ENCODE data around the gene DYNC1H1. TPM values are rescaled to one million over a fixed set of nuclear protein-coding genes. Genes with fewer than 3 reads are reported as not detected.
"Not testable (repeated sequence)": the region's sequence is repeated elsewhere in the genome, so short reads cannot be mapped to it uniquely, and the experiment has no call there.

The DYNC1H1 gene
- total RNA-seq, 1 experiment from 2014 or later, result 606 TPM

DNA sequence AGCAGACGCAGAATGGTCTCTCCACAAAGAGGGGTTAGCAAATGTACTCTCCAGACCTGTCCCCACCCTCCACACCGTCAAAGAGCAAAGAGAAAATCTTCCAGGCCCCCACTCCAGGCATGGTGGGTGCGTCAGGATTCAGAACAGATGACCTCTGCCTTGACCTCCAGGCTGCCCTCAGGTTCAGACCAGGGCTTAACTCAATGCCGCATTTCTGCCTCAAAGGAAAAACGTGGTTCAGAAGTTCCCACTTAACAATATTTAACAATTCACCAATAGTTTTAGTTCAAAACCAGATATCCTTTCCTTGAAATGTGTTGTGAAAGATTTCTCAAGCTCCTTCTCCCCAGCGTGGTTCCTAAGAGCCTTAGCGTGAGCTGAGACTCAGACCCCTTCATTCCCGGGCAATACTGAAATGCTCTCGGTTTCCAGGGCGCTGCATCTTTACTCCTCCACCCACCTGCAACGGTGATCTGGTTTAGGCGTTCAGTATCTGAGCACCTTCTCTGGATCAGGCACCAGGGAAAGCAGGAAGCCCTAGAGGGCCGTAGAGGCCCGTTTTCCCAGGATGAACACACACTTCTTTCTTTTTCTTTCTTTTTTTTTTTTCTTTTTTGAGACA lies 99.5 kb downstream of the DYNC1H1 start:
- H2AFZ ChIP-seq (ENCODE audit: low read length), result peak overlapping the region; percentile 60
- intact Hi-C loops (cut with micrococcal nuclease), result loop anchor here (1.0 to 10.0 kb wide), 4 partner anchors 7 to 251 kb away; partner anchors contain the start of genes HSP90AA1 and ZNF839

DNA sequence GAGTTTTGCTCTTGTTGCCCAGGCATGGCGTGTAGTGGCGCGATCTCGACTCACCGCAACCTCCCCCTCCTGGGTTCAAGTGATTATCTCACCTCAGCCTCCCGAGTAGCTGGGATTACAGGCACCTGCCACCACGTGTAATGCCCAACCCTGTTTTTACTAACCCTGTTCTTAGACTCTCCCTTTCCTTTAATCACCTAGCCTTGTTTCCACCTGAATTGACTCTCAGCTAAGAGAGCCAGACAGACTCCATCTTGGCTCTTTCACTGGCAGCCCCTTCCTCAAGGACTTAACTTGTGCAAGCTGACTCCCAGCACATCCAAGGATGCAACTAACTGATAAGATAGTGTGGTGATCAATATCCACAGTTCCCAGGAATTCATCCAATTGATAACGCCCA lies 100.2 kb downstream of the DYNC1H1 start:
- CTCF ChIA-PET; H3K9ac ChIP-seq (ENCODE audit: low read length); H3K4me2 ChIP-seq (ENCODE audit: low read length); H3K79me2 ChIP-seq (ENCODE audit: low read length); H3K4me3 ChIP-seq (ENCODE audit: low read length); H3K9me3 ChIP-seq (ENCODE audit: low read length); H3F3A ChIP-seq (ENCODE audit: low read length, unreplicated experiment); H3K4me1 ChIP-seq (ENCODE audit: insufficient read depth, low read length); BruUV-seq (replicated peaks); H3K27me3 ChIP-seq (ENCODE audit: low read length); H3K27ac ChIP-seq (ENCODE audit: low read length); H3K36me3 ChIP-seq (ENCODE audit: low read depth, low read length); POLR2A ChIA-PET (ENCODE audit: unreplicated experiment); H3K9me2 ChIP-seq (replicated peaks; ENCODE audit: low read length); H4K20me1 ChIP-seq (ENCODE audit: low read length); H2AFZ ChIP-seq (ENCODE audit: low read length); ATAC-seq; DNase-seq: not testable (repeated sequence)
- intact Hi-C loops (cut with micrococcal nuclease), result loop anchor here (10.0 kb wide), 1 partner anchor 250 kb away; the partner anchor contains the start of gene ZNF839

More for the DNA sequence above, 99.5 kb downstream of the DYNC1H1 start:
- Histone ChIP-seq H3K27me3 (ENCODE audit: low read length) (no peaks in the 10 kb centered on the region), H3K79me2 (ENCODE audit: low read length) (no peaks in the 10 kb centered on the region), H3K27ac (ENCODE audit: low read length) (peak overlapping the region; percentile 31), H4K20me1 (ENCODE audit: low read length) (no peaks in the 10 kb centered on the region), H3K36me3 (ENCODE audit: low read depth, low read length) (peaks cover 2% of the 10 kb centered on the region; the same call in 1 of the 2 replicates), H3F3A (ENCODE audit: low read length, unreplicated experiment) (no peaks in the 10 kb centered on the region), H3K9ac (ENCODE audit: low read length) (peak overlapping the region; percentile 25), H3K4me2 (ENCODE audit: low read length) (peak overlapping the region; percentile 73), H3K4me3 (ENCODE audit: low read length) (peak overlapping the region; percentile 43), H3K9me3 (ENCODE audit: low read length) (no peaks in the 10 kb centered on the region), H3K9me2 (replicated peaks; ENCODE audit: low read length) (no peaks in the 10 kb centered on the region), H3K4me1 (ENCODE audit: insufficient read depth, low read length) (peaks cover 8% of the 10 kb centered on the region)
- DNase-seq (no peak), ATAC-seq (no peak)
- ChIA-PET CTCF (interaction anchor here (2.1 kb wide), 1 partner anchor 33 kb away, joined by 16 read pairs; no protein-coding TSS in a partner anchor), POLR2A (ENCODE audit: unreplicated experiment) (no interaction called here)
- TSS peak; percentile 88 for BruUV-seq (replicated peaks)
- TF ChIP-seq EZH2 (IDR thresholded peaks at IDR 0.05; ENCODE audit: low read length, unreplicated experiment) (no peak), EZH2phosphoT487 (IDR thresholded peaks at IDR 0.05; ENCODE audit: borderline replicate concordance, low read length) (no peak)
- TF ChIP-seq, protein P1, sequence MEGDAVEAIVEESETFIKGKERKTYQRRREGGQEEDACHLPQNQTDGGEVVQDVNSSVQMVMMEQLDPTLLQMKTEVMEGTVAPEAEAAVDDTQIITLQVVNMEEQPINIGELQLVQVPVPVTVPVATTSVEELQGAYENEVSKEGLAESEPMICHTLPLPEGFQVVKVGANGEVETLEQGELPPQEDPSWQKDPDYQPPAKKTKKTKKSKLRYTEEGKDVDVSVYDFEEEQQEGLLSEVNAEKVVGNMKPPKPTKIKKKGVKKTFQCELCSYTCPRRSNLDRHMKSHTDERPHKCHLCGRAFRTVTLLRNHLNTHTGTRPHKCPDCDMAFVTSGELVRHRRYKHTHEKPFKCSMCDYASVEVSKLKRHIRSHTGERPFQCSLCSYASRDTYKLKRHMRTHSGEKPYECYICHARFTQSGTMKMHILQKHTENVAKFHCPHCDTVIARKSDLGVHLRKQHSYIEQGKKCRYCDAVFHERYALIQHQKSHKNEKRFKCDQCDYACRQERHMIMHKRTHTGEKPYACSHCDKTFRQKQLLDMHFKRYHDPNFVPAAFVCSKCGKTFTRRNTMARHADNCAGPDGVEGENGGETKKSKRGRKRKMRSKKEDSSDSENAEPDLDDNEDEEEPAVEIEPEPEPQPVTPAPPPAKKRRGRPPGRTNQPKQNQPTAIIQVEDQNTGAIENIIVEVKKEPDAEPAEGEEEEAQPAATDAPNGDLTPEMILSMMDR (conservative IDR thresholded peaks at IDR 0.05; ENCODE audit: low read depth, low read length), result no peak

DNA sequence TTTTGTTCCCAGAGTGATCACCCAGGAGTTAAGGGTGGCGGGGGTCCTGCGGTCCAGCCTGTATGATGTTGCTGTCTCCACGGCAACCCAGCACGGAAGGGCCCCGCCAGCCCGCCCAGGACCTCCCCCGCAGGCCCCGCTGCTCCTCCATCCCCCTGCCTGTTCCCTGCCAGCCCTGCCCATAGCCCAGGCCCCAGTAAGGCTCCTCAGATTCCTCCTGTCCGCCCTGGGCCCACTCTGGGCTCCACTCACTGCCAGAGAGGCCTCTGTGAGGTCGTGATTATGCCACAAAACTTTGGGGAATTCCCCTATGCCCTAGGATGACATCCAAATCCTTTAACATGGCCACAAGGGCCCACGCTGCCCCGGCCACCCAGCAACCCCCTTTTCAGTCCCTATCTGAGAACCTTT lies 101.7 kb downstream of the DYNC1H1 start:
- intact Hi-C loops (cut with micrococcal nuclease), result loop anchor here (10.0 kb wide), 1 partner anchor 249 kb away; the partner anchor contains the start of gene ZNF839
- no peak for ATAC-seq
- Histone ChIP-seq H3K4me2 (ENCODE audit: low read length) (no peak overlapping the region), H3K9ac (ENCODE audit: low read length) (no peak overlapping the region), H3K27ac (ENCODE audit: low read length) (no peak overlapping the region), H2AFZ (ENCODE audit: low read length) (no peak overlapping the region), H3K4me1 (ENCODE audit: insufficient read depth, low read length) (peaks cover 14% of the 10 kb centered on the region), H3K27me3 (ENCODE audit: low read length) (no peaks in the 10 kb centered on the region), H4K20me1 (ENCODE audit: low read length) (no peaks in the 10 kb centered on the region), H3K36me3 (ENCODE audit: low read depth, low read length) (peaks cover 3% of the 10 kb centered on the region; the same call in 1 of the 2 replicates), H3K9me3 (ENCODE audit: low read length) (no peaks in the 10 kb centered on the region), H3K9me2 (replicated peaks; ENCODE audit: low read length) (no peaks in the 10 kb centered on the region), H3K4me3 (ENCODE audit: low read length) (no peak overlapping the region), H3F3A (ENCODE audit: low read length, unreplicated experiment) (no peaks in the 10 kb centered on the region), H3K79me2 (ENCODE audit: low read length) (no peaks in the 10 kb centered on the region)
- TF ChIP-seq EZH2 (IDR thresholded peaks at IDR 0.05; ENCODE audit: low read length, unreplicated experiment), result no peak
- ChIA-PET CTCF (no interaction called here), POLR2A (ENCODE audit: unreplicated experiment) (no interaction called here)
- DNase-seq, result no peak
- no TSS peak for BruUV-seq (replicated peaks)
